ENCODE measurements around the gene OR2F2. TPM values are rescaled to one million over a fixed set of nuclear protein-coding genes. Genes with fewer than 3 reads are reported as not detected.

The OR2F2 gene
- total and polyA plus RNA-seq, 8 donors = not detected

DNA sequence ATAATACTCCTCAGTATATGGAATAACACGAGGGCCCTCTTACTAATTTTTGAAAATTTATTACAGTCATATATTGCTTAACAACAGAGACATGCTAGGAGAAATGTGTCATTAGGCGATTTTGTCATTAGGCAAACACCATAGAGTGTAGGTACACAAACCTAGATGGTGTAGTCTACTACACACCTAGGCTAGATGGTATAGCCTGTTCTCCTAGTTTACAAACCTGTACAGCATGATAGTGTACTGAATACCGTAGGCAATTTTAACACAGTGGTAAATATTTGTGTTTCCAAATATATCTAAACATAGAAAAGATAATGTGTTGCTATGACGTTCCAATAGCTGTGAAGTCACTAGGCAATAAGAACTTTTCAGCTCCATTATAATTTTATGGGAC lies 32.4 kb downstream of the OR2F2 start:
- Histone ChIP-seq H3K27me3 (no peaks in the 10 kb centered on the region), H3K36me3 (no peaks in the 10 kb centered on the region), H3K9me3 (peaks cover 0 to 3% of the 10 kb centered on the region in 2 donors), H3K4me3 (no peak overlapping the region), H3K27ac (no peak overlapping the region), H3K4me1 (no peaks in the 10 kb centered on the region)
- TF ChIP-seq, protein P1, sequence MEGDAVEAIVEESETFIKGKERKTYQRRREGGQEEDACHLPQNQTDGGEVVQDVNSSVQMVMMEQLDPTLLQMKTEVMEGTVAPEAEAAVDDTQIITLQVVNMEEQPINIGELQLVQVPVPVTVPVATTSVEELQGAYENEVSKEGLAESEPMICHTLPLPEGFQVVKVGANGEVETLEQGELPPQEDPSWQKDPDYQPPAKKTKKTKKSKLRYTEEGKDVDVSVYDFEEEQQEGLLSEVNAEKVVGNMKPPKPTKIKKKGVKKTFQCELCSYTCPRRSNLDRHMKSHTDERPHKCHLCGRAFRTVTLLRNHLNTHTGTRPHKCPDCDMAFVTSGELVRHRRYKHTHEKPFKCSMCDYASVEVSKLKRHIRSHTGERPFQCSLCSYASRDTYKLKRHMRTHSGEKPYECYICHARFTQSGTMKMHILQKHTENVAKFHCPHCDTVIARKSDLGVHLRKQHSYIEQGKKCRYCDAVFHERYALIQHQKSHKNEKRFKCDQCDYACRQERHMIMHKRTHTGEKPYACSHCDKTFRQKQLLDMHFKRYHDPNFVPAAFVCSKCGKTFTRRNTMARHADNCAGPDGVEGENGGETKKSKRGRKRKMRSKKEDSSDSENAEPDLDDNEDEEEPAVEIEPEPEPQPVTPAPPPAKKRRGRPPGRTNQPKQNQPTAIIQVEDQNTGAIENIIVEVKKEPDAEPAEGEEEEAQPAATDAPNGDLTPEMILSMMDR (IDR thresholded peaks at IDR 0.05) = no peak
- ATAC-seq (no peak), DNase-seq (no peak)
- intact Hi-C loops (cut with DNase I) = no loop called here

DNA sequence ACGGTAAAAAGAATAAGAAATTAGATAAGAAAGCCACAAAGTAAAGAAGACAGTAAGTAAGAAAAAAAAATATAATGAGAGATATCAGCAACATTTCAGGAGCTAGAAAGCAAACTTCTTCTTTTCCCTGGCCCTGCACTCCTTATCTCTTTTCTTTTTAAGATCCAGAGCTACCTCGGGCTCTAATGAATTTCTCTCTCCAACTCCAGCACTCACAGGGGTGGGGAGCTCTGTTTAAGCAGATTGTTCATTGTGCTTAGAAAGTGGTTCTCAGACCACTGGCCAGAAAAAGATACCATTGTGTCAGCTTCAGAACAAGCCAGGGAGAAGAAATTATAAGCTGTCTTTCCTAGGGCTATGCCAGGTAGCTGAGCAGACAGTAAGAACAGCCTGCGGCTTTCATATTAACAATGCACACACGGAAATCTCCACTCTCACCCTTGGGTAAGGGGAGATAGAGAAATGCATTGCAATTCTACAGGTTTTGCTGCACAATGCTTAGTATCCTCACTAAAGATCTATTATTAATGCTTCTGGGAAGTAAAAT lies 38.9 kb downstream of the OR2F2 start:
- Histone ChIP-seq H3K9me3 (peaks cover 0 to 3% of the 10 kb centered on the region in 2 donors), H3K27ac (no peak overlapping the region), H3K27me3 (no peaks in the 10 kb centered on the region), H3K36me3 (no peaks in the 10 kb centered on the region), H3K4me3 (no peak overlapping the region), H3K4me1 (no peaks in the 10 kb centered on the region)
- TF ChIP-seq, protein P1 (IDR thresholded peaks at IDR 0.05) = no peak
- no peak for ATAC-seq
- intact Hi-C loops (cut with DNase I) = no loop called here
- no peak for DNase-seq

DNA sequence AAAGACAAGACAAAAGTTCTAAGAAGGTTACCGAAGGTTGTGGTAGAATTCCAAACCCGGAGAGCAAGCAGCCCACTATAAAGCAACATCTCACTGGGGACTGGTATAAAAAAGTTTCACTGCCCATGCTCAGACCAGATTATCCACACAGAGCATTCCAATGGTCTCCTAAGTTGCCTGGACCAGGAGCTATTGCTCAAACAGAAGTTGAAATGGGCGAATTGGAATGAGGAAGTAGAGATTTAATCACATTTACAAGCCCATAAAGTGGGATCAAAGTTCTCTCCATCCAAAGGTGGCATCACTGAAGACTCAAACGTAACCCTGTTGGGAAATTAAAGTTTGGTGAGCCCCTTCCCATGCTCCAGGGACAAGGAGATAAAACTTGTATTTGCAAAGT lies 39.4 kb downstream of the OR2F2 start:
- Histone ChIP-seq H3K4me3 (no peak overlapping the region), H3K4me1 (no peaks in the 10 kb centered on the region), H3K27ac (no peak overlapping the region), H3K36me3 (no peaks in the 10 kb centered on the region), H3K9me3 (peaks cover 0 to 3% of the 10 kb centered on the region in 2 donors), H3K27me3 (no peaks in the 10 kb centered on the region)
- TF ChIP-seq, protein P1 (IDR thresholded peaks at IDR 0.05) = no peak
- intact Hi-C loops (cut with DNase I) = no loop called here
- DNase-seq (no peak), ATAC-seq (no peak)

DNA sequence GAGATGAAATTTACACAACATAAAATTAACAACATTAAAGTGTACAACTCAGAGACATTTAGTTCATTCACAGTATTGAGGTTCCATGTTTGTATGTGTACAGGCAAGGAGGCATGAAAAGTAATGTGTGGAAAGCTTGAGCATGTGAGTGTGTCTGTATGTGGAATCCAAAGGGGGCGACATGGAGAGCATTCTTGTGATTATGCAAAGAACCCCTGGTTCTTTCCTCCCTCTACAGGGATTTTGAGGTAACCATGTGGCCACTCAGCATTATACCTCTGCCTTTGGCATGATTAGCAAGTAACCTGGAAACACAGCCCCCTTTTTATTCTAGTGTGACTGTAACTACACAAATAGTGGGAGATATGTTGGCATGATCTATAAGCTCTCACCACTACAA lies 40.6 kb downstream of the OR2F2 start:
- Histone ChIP-seq H3K4me3 (no peak overlapping the region), H3K27ac (no peak overlapping the region), H3K27me3 (no peaks in the 10 kb centered on the region), H3K4me1 (no peaks in the 10 kb centered on the region), H3K9me3 (peaks cover 0 to 3% of the 10 kb centered on the region in 2 donors), H3K36me3 (no peaks in the 10 kb centered on the region)
- peak in 1 of 4 donors; percentile 4 for DNase-seq
- TF ChIP-seq, protein P1 (IDR thresholded peaks at IDR 0.05) = no peak
- intact Hi-C loops (cut with DNase I) = no loop called here
- no peak for ATAC-seq

DNA sequence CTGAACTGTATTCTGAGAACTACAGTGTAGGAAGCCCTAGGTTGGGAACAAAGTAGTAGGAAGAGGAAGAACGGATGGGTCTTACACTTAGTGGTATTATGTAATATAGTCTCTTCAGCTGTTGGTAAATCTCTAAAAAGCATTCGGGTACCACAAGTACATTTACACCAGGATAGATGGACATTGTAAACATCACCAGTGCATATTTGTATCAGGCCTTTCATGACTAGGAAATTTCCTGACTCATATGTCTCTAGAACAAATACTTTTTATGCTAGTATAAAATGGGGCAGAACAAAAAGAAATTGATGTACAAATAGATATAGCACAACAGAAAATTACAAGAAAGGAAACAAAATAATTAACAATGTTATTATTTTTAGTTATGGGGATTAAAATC lies 43.6 kb downstream of the OR2F2 start:
- no peaks in the 10 kb centered on the region for H3K36me3 ChIP-seq
- H3K27ac ChIP-seq = no peak overlapping the region
- H3K9me3 ChIP-seq = no peaks in the 10 kb centered on the region
- intact Hi-C loops (cut with DNase I) = no loop called here
- H3K4me3 ChIP-seq = no peak overlapping the region
- no peak for DNase-seq
- ATAC-seq = no peak
- TF ChIP-seq, protein P1 (IDR thresholded peaks at IDR 0.05) = no peak
- H3K27me3 ChIP-seq = no peaks in the 10 kb centered on the region
- H3K4me1 ChIP-seq = no peaks in the 10 kb centered on the region

Data from left lung (tissue), 10 donors.